DND-41 (cell line): Measurements from ENCODE around the gene FGFR3.

ENCODE experiments used
- CTCF ChIP-seq: IDR thresholded peaks from 2 replicates; pipeline ENCODE4 v1.5.1; 2012; ENCODE audit warnings: borderline replicate concordance, low read length, moderate library complexity, mild to moderate bottlenecking; ENCODE audit not compliant: poor library complexity, severe bottlenecking; ENCODE audit errors: extremely low read depth
- EZH2 ChIP-seq: IDR thresholded peaks from 3 replicates; pipeline ENCODE4 v1.6.1; 2012; ENCODE audit warnings: borderline replicate concordance, low read depth, mild to moderate bottlenecking, moderate library complexity, low read length, inconsistent platforms; ENCODE audit not compliant: severe bottlenecking

GRCh38 chr4:1825326-1825725, 32.2 kb downstream of the FGFR3 start:
- TF ChIP-seq EZH2 (no peak), CTCF (no peak)
